B cell (primary cell): ENCODE results near the gene CLCN7. TPM values are rescaled to one million over a fixed set of nuclear protein-coding genes. Genes with fewer than 3 reads are reported as not detected.
A peak's percentile ranks its signal among the peaks of the same experiment; 100 is the strongest.

Experiments
- ATAC-seq: fragments of 200-7000 bp; cut with Tn5 transposase; one replicate; pipeline ENCODE4 v1.10.0; 2021; ENCODE audit warnings: low read depth, mild to moderate bottlenecking, moderate number of reproducible peaks, moderate library complexity
- CTCF ChIA-PET: fragments of 350-600 bp; sonication (Branson Sonifier 250); formaldehyde crosslinking; loops from one replicate; lab custom pipeline; 2021; ENCODE audit warnings: antibody characterized with exemption, inconsistent platforms; lab: Charles Lee
- POLR2A ChIA-PET: fragments of 350-600 bp; sonication (Branson Sonifier 250); formaldehyde crosslinking; loops from one replicate; lab custom pipeline; 2021; ENCODE audit warnings: antibody characterized with exemption; lab: Charles Lee
- DNase-seq: peaks from one replicate; pipeline ENCODE4 v3.0.0; 2013
- H2AFZ ChIP-seq: 2 replicates; pipeline ENCODE4 v1.6.1; 2012; ENCODE audit warnings: mild to moderate bottlenecking, low read depth, low read length; ENCODE audit not compliant: insufficient read depth, poor library complexity, severe bottlenecking
- H3K27ac ChIP-seq, 2 donors: 1 replicate in 1 of 2; 2 replicates in 1 of 2; pipeline ENCODE4 v1.5.1; 2012 to 2013; ENCODE audit warnings: low read length in 2 of 2, mild to moderate bottlenecking in 2 of 2, moderate library complexity in 1 of 2
- H3K27me3 ChIP-seq, 4 experiments: fragments of 200-600 bp in 1 of 4; sonication (generic) in 1 of 4; replicated peaks in 1 of 4; 1 replicate in 2 of 4; 2 replicates in 2 of 4; pipeline versions ENCODE4 v1.6.1 to v1.7.0; 2013 to 2016; ENCODE audit warnings: low read length in 3 of 4, mild to moderate bottlenecking in 2 of 4, mixed read lengths in 1 of 4, moderate library complexity in 1 of 4; ENCODE audit not compliant: insufficient read depth in 4 of 4, control insufficient read depth in 3 of 4; ENCODE audit errors: control extremely low read depth in 1 of 4
- H3K36me3 ChIP-seq, 2 experiments: replicated peaks in 1 of 2; 1 replicate in 1 of 2; 2 replicates in 1 of 2; pipeline versions ENCODE4 v1.6.1 to v1.7.1; 2013; ENCODE audit warnings: low read length in 1 of 2; ENCODE audit not compliant: insufficient read depth in 2 of 2, control insufficient read depth in 1 of 2; ENCODE audit errors: control extremely low read depth in 1 of 2, extremely low read depth in 1 of 2
- H3K4me1 ChIP-seq, 2 donors: fragments of 200-600 bp in 1 of 2; sonication (generic) in 1 of 2; 1 replicate in 1 of 2; 2 replicates in 1 of 2; pipeline versions ENCODE4 v1.5.1 to v1.6.1; 2013 to 2017; ENCODE audit warnings: low read length in 2 of 2; ENCODE audit not compliant: control insufficient read depth in 2 of 2, insufficient read depth in 2 of 2
- H3K4me2 ChIP-seq: replicated peaks from 2 replicates; pipeline ENCODE3; 2012; ENCODE audit warnings: mild to moderate bottlenecking, low read depth, low read length; ENCODE audit not compliant: poor library complexity, severe bottlenecking
- H3K4me3 ChIP-seq, 5 experiments: fragments of 200-600 bp in 1 of 5; sonication (generic) in 1 of 5; 1 replicate in 3 of 5; 2 replicates in 2 of 5; pipeline versions ENCODE4 v1.5.1 to v1.7.0; 2011 to 2016; ENCODE audit warnings: low read length in 4 of 5, mild to moderate bottlenecking in 4 of 5, low read depth in 2 of 5, control low read depth in 1 of 5, moderate library complexity in 1 of 5; ENCODE audit not compliant: insufficient read depth in 1 of 5; ENCODE audit errors: control extremely low read depth in 1 of 5, extremely low read depth in 1 of 5
- H3K79me2 ChIP-seq: fragments of 200-600 bp; sonication (generic); one replicate; pipeline ENCODE4 v1.6.0; 2016; ENCODE audit warnings: low read length; ENCODE audit not compliant: control insufficient read depth, insufficient read depth
- H3K9ac ChIP-seq: fragments of 200-600 bp; sonication (generic); 2 replicates; pipeline ENCODE4 v1.6.1; 2017; ENCODE audit warnings: mild to moderate bottlenecking, low read length, moderate library complexity
- H3K9me3 ChIP-seq, 3 donors: one replicate each; pipeline versions ENCODE4 v1.6.1 to v1.7.1; 2013; ENCODE audit warnings: low read length in 2 of 3; ENCODE audit not compliant: control insufficient read depth in 2 of 3, insufficient read depth in 1 of 3; ENCODE audit errors: control extremely low read depth in 1 of 3
- H4K20me1 ChIP-seq: 2 replicates; pipeline ENCODE4 v1.6.0; 2012; ENCODE audit warnings: mild to moderate bottlenecking, low read length; ENCODE audit not compliant: insufficient read depth, control insufficient read depth, poor library complexity, severe bottlenecking
- H3K27ac Mint-ChIP-seq: one replicate; pipeline ENCODE4 v1.8.0; 2021; ENCODE audit warnings: mixed read lengths
- H3K27me3 Mint-ChIP-seq: one replicate; pipeline ENCODE4 v1.8.0; 2021; ENCODE audit warnings: mixed read lengths
- H3K4me1 Mint-ChIP-seq: one replicate; pipeline ENCODE4 v1.8.0; 2021; ENCODE audit warnings: mixed read lengths
- H3K4me3 Mint-ChIP-seq: one replicate; pipeline ENCODE4 v1.8.0; 2021; ENCODE audit warnings: mixed read lengths
- H3K9me3 Mint-ChIP-seq: one replicate; pipeline ENCODE4 v1.8.0; 2022; ENCODE audit warnings: mixed read lengths; ENCODE audit not compliant: insufficient read depth
- CTCF ChIP-seq: fragments of 200-600 bp; IDR thresholded peaks from one replicate; pipeline ENCODE4 v1.8.0; 2022; ENCODE audit warnings: antibody characterized with exemption, mild to moderate bottlenecking
- EZH2 ChIP-seq: IDR thresholded peaks from 2 replicates; pipeline ENCODE4 v1.6.1; 2012; ENCODE audit warnings: borderline replicate concordance, low read depth, mild to moderate bottlenecking, moderate library complexity, low read length; ENCODE audit not compliant: insufficient read depth, poor library complexity, severe bottlenecking
- WGBS: methylation state at CpG from one replicate; pipeline ENCODE4 v1.1.5; 2013; ENCODE audit warnings: missing lambda C conversion rate; ENCODE audit not compliant: insufficient coverage; 5-methylcytosine and 5-hydroxymethylcytosine counted together
- intact Hi-C: fragments of 100-400 bp; cut with micrococcal nuclease; formaldehyde crosslinking; loops from one replicate; pipeline ENCODE4 v1.10.0; 2022
- polyA plus RNA-seq: library from polyadenylated mRNA; depleted of rRNA; stranded (reverse); fragments of >200 nt; gene quantifications from 2 replicates; pipeline ENCODE4 v1.2.3, GENCODE V29; 2012
- total RNA-seq, 2 donors: library from RNA; stranded (reverse); fragments of 120-200 nt in 1 of 2; gene quantifications; 1 replicate in 1 of 2; 2 replicates in 1 of 2; pipeline versions ENCODE4 v1.2.3 to v1.2.4, GENCODE V29; 2013 to 2022

Gene CLCN7
- total and polyA plus RNA-seq, 2 donors (not counting 1 experiment from before 2014, with no cell fraction given) = 215 to 274 TPM

GRCh38 chr16:1407753-1408152, 67.1 kb downstream of the CLCN7 start:
- H3K4me3 Mint-ChIP-seq = peak overlapping the region; percentile 83
- Histone ChIP-seq H3K27ac (peak overlapping the region; percentile 6 to 60), H4K20me1 (peaks cover 98% of the 10 kb centered on the region), H3K4me1 (peaks cover 13 to 16% of the 10 kb centered on the region in 2 donors), H2AFZ (no peak overlapping the region), H3K9me3 (no peaks in the 10 kb centered on the region), H3K79me2 (peaks cover 99% of the 10 kb centered on the region), H3K9ac (peak overlapping the region; percentile 64), H3K27me3 (no peaks in the 10 kb centered on the region), H3K4me2 (peak overlapping the region; percentile 98), H3K4me3 (peak overlapping the region in 4 of 5 experiments; percentile 18 to 57 (median 40)), H3K36me3 (peaks cover 0 to 51% of the 10 kb centered on the region in 2 experiments)
- intact Hi-C loops = loop anchor here (10.0 kb wide), 1 partner anchor 53 kb away; the partner anchor contains the start of genes GNPTG and TSR3
- ATAC-seq (no peak), DNase-seq (no peak)
- POLR2A ChIA-PET = interaction anchor here (0.9 to 1.2 kb wide), 4 partner anchors 13 to 73 kb away, joined by 3 to 6 read pairs (median 4); partner anchors contain the start of gene UQCC4
- H3K4me1 Mint-ChIP-seq = peaks cover 25% of the 10 kb centered on the region
- 50% methylated on average over 11 of the region's 11 CpGs for WGBS
- H3K27ac Mint-ChIP-seq = peak overlapping the region; percentile 37
- CTCF ChIA-PET = interaction anchor here (0.9 to 2.9 kb wide), 5 partner anchors 12 to 820 kb away, joined by 3 to 16 read pairs (median 3); partner anchors contain the start of genes NUBP2 and SPSB3
- TF ChIP-seq EZH2 = no peak
- TF ChIP-seq CTCF = no peak
- H3K9me3 Mint-ChIP-seq = no peaks in the 10 kb centered on the region
- no peaks in the 10 kb centered on the region for H3K27me3 Mint-ChIP-seq

- H3K4me1 Mint-ChIP-seq = peaks cover 14% of the 10 kb centered on the region
- no peaks in the 10 kb centered on the region for H3K9me3 Mint-ChIP-seq
- intact Hi-C loops = loop anchor here (10.0 kb wide), 1 partner anchor 49 kb away; the partner anchor contains the start of genes GNPTG and TSR3
- peaks cover 98% of the 10 kb centered on the region for H3K79me2 ChIP-seq
- no peaks in the 10 kb centered on the region for H3K27me3 ChIP-seq
- DNase-seq (no peak), ATAC-seq (no peak)
- H3K9ac ChIP-seq = no peak overlapping the region
- H3K36me3 ChIP-seq = peaks cover 0 to 60% of the 10 kb centered on the region in 2 experiments
- no peak overlapping the region for H3K27ac ChIP-seq
- no peak overlapping the region for H2AFZ ChIP-seq
- no peak overlapping the region for H3K4me2 ChIP-seq
- H3K9me3 ChIP-seq = no peaks in the 10 kb centered on the region
- H4K20me1 ChIP-seq = peaks cover 93% of the 10 kb centered on the region
- TF ChIP-seq EZH2 = no peak
- peaks cover 11 to 12% of the 10 kb centered on the region in 2 donors for H3K4me1 ChIP-seq
- ChIA-PET POLR2A (no interaction called here), CTCF (no interaction called here)
- H3K4me3 Mint-ChIP-seq = no peak overlapping the region
- no peak overlapping the region for H3K4me3 ChIP-seq
- no peak overlapping the region for H3K27ac Mint-ChIP-seq
- no peaks in the 10 kb centered on the region for H3K27me3 Mint-ChIP-seq
- 95% methylated on average over 14 of the region's 14 CpGs for WGBS
Observed at GRCh38 chr16:1403733-1404132, 71.1 kb downstream of the CLCN7 start.
